Aorta (tissue), 5 donors: ENCODE results near the gene RSBN1. TPM values are rescaled to one million over a fixed set of nuclear protein-coding genes. Genes with fewer than 3 reads are reported as not detected.
"Not testable (repeated sequence)": the region's sequence is repeated elsewhere in the genome, so short reads cannot be mapped to it uniquely, and the experiment has no call there.

ENCODE experiments used
- ATAC-seq: fragments of 200-7000 bp; cut with Tn5 transposase; one replicate; pipeline ENCODE4 v1.9.1; 2022; ENCODE audit warnings: moderate library complexity; ENCODE audit not compliant: low FRiP score
- DNase-seq, 2 donors: peaks; one replicate each; pipeline ENCODE4 v3.0.0-alpha.2; 2020
- H3K27ac ChIP-seq, 2 donors: one replicate each; pipeline ENCODE4 v1.5.1; 2013; ENCODE audit warnings: low read length in 2 of 2, mild to moderate bottlenecking in 2 of 2, moderate library complexity in 2 of 2, control low read depth in 1 of 2, inconsistent platforms in 1 of 2, low read depth in 1 of 2
- H3K27me3 ChIP-seq, 2 donors: one replicate each; pipeline ENCODE4 v1.6.1; 2013; ENCODE audit warnings: control low read depth in 1 of 2, low read length in 1 of 2, mild to moderate bottlenecking in 1 of 2, moderate library complexity in 1 of 2; ENCODE audit not compliant: insufficient read depth in 2 of 2, control insufficient read depth in 1 of 2
- H3K36me3 ChIP-seq, 2 donors: one replicate each; pipeline ENCODE4 v1.6.1; 2013; ENCODE audit warnings: control low read depth in 1 of 2, low read length in 1 of 2, mild to moderate bottlenecking in 1 of 2; ENCODE audit not compliant: insufficient read depth in 2 of 2, control insufficient read depth in 1 of 2
- H3K4me1 ChIP-seq, 2 donors: one replicate each; pipeline ENCODE4 v1.6.1; 2013; ENCODE audit warnings: low read length in 2 of 2, control low read depth in 1 of 2, mild to moderate bottlenecking in 1 of 2, moderate library complexity in 1 of 2; ENCODE audit not compliant: insufficient read depth in 2 of 2, control insufficient read depth in 1 of 2
- H3K4me3 ChIP-seq, 2 donors: one replicate each; pipeline ENCODE4 v1.5.1; 2013; ENCODE audit warnings: low read length in 2 of 2, control low read depth in 1 of 2, mild to moderate bottlenecking in 1 of 2
- H3K9me3 ChIP-seq: one replicate; pipeline ENCODE4 v1.6.1; 2013; ENCODE audit warnings: mild to moderate bottlenecking, low read length; ENCODE audit not compliant: control insufficient read depth
- WGBS, 2 donors: extraction: QIAGEN DNeasy Blood & Tissue Kit; methylation state at CpG; one replicate each; pipeline ENCODE4 v1.1.7; 2013; 5-methylcytosine and 5-hydroxymethylcytosine counted together
- intact Hi-C, 2 donors: fragments of 100-400 bp; cut with DNase I; formaldehyde crosslinking; loops; one replicate each; pipeline versions ENCODE4 v1.14.2 to v1.15.0; 2022
- polyA plus RNA-seq, 2 donors: library from polyadenylated mRNA; stranded (reverse); fragments of 200-250 nt; gene quantifications; one replicate each; pipeline ENCODE4 v1.2.3, GENCODE V29; 2013
- total RNA-seq, 2 donors: library from RNA; stranded (reverse); fragmentation: NEBNext Ultra II Directional; extraction: Animal tissue kit (Norgen Biotek cat#: 25700); gene quantifications; one replicate each; pipeline ENCODE4 v1.2.1, GENCODE V29; 2021
- donor health status: healthy with polysubstance abuse.
- donor health status: Bipolar disorder and iron deficiency.
- donor health status: DM: no; HTN: no; CAD: no.
- donor health status: DM: no; HTN: no; CAD: no.
- donor health status: DM: yes; HTN: yes; CAD: no.

Gene RSBN1
- total and polyA plus RNA-seq, 4 donors, result 3.6 to 22.5 (median 11.1) TPM

DNA sequence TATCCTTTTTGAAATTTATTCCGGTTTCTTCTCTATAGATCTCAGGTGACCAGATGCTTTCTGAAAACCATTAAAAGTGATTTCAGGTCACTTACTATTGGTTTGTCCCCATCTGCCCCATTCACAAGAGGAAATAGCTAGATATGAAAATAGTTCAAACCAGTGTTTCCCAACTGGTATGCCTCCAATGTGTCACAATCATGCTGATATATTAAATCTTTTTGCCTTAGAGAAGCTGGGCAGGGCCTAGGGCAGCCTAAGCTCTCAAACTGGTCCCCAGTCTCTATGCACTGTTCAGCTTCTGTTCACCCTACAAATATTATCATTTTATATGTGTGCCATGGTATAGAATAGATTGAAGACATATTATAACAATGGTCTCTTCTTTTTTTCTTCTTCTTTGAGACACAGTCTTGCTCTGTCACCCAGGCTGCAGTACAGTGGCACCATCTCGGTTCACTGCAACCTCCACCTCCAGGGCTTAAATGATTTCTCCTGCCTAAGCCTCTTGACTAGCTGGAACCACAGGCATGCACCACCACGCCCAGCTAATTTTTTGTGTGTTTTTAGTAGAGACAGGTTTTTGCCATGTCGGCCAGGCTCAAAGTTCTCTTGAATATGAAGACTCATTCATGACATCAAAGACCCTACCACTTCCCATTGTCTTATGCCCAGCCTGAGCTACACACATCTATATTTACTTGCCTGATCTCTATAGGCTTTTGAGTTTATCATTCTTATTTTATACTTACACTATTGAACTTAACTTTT, 43.5 kb upstream of the RSBN1 start:
- no peaks in the 10 kb centered on the region for H3K4me1 ChIP-seq
- H3K9me3 ChIP-seq, result no peaks in the 10 kb centered on the region
- H3K27ac ChIP-seq, result no peak overlapping the region
- no peaks in the 10 kb centered on the region for H3K36me3 ChIP-seq
- WGBS, 2 donors, result 91 to 93% methylated on average over 4 of the region's 4 CpGs
- H3K4me3 ChIP-seq, result no peak overlapping the region
- H3K27me3 ChIP-seq, result no peaks in the 10 kb centered on the region
- DNase-seq (no peak), ATAC-seq (no peak)
- intact Hi-C loops, result no loop called here

DNA sequence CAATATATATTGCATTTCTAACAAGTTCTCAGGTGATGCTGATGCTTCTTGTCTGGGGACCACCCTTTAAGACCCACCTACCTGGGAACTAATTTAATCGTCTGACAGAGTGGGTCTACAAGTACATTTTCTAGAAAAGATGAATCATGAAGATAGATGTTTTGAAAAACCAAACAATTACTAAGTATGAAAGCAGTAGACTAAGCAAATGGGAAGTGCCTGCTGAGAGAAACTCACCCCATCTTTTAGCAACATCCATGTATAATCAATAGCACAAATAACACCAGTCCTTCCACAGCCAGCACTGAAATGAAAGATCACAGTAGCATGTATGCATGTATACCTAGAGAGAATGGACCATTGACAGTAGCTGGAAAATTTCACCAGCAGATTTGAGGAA, 42.0 kb upstream of the RSBN1 start:
- intact Hi-C loops, result no loop called here
- 40 to 78% methylated on average over 1 of the region's 1 CpG for WGBS, 2 donors
- H3K4me3 ChIP-seq, result no peak overlapping the region
- DNase-seq (no peak), ATAC-seq (no peak)
- no peaks in the 10 kb centered on the region for H3K36me3 ChIP-seq
- no peak overlapping the region for H3K27ac ChIP-seq
- H3K4me1 ChIP-seq, result no peaks in the 10 kb centered on the region
- H3K27me3 ChIP-seq, result no peaks in the 10 kb centered on the region
- no peaks in the 10 kb centered on the region for H3K9me3 ChIP-seq

DNA sequence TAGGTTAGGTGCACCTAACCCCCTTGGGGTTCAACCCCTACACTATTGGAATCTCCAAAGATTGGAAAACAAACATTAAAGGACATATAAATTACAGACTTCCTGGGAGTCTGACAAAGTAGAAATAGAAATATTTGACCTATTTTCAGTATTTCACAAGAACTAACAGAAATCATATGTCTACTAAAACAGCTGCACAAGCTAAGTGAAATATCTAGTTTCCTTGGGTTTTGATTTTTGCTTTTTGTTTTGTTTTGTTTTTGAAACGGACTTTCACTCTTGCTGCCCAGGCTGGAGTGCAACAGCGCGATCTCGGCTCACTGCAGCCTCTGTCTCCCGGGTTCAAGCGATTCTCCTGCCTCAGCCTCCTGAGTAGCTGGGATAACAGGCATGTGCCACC, 40.4 kb upstream of the RSBN1 start:
- H3K36me3 ChIP-seq, H3K4me3 ChIP-seq, DNase-seq, H3K9me3 ChIP-seq, H3K27me3 ChIP-seq, H3K27ac ChIP-seq, intact Hi-C loops, ATAC-seq, H3K4me1 ChIP-seq: not testable (repeated sequence)
- 79 to 91% methylated on average over 6 of the region's 6 CpGs for WGBS, 2 donors

DNA sequence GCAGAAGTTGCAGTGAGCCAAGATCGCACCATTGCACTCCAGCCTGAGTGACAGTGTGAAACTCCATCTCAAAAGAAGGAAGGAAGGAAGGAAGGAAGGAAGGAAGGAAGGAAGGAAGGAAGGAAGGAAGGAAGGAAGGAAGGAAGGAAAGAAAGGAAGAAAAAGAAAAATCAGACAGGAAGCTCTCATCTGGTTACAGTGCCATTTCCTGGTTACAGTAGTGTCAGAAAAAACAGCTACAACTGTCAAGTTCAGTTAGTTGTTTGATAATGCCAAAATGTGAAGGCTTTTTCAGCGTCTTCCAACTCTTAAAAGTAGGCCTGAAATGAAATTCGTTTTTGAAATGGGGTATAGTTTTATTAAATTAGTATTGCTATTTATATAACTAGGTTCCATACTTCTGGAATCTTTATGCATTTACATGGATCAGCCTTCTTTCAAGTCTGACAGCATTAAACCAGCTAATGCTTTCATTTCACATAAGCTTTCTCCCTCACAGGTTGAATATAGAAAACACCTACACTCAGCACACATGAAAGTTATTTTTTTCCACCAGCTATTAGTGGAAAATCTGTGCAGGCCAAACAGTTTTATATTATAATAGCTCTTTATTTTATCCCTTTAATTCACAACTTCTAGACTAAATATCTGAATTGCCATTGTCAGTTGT, 38.0 kb upstream of the RSBN1 start:
- intact Hi-C loops, result no loop called here
- WGBS, 2 donors, result 68 to 76% methylated on average over 3 of the region's 3 CpGs
- Histone ChIP-seq H3K27ac (no peak overlapping the region), H3K27me3 (no peaks in the 10 kb centered on the region), H3K9me3 (no peaks in the 10 kb centered on the region), H3K36me3 (no peaks in the 10 kb centered on the region), H3K4me1 (no peaks in the 10 kb centered on the region), H3K4me3 (no peak overlapping the region)
- DNase-seq, result no peak
- no peak for ATAC-seq

DNA sequence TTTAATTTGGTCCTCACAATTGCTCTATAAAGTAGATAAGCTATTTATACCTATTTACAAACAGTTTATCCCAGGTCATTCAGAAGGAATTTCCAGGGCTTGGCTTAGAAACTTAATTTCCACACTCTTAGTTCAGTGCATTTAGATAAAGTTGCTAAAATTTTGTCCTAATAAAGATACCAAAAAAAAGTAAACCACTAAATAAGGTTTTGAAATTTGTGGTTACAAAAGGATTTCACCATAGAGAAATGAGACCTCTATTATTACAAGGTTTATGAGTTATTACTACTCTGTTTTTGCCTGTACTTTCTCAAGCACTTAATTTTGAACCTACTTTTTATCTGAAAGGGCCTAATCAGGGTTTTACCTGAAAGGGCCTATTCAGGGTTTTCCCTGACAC, 36.8 kb upstream of the RSBN1 start:
- H3K27me3 ChIP-seq, result no peaks in the 10 kb centered on the region
- intact Hi-C loops, result no loop called here
- no peaks in the 10 kb centered on the region for H3K36me3 ChIP-seq
- ATAC-seq (no peak), DNase-seq (no peak)
- H3K4me3 ChIP-seq, result no peak overlapping the region
- no peaks in the 10 kb centered on the region for H3K4me1 ChIP-seq
- H3K9me3 ChIP-seq, result no peaks in the 10 kb centered on the region
- H3K27ac ChIP-seq, result no peak overlapping the region

DNA sequence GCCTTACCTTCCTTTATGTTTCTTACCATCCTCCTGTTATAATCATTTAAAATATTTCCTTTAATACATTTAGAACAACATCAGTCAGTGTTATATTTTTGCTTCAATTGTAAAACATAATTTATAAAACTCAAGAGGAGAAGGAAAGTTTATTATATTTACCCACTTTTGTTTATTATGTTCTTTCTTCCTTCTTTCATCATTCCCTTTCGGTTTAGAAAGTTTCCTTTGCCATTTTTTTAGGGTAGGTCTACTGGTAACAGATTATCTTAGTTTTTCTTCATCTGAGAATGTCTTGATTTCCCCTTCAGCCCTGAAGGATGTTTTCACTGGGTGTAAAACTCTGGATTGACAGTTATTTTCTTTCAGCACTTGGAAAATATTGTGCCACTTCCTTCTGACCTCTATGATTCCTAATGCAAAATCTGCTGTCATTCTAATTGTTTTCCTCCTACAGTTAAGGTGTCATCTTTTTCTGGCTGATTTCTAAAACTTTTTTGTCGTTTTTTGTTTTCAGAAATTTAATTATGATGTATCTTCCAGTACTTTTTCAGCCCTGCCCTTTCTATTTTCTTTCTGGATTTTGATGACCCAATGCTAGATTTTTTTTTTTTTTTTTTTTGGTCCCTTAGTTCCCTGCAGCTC, 34.2 kb upstream of the RSBN1 start:
- Histone ChIP-seq H3K4me3 (no peak overlapping the region), H3K36me3 (no peaks in the 10 kb centered on the region), H3K9me3 (no peaks in the 10 kb centered on the region), H3K27me3 (no peaks in the 10 kb centered on the region), H3K4me1 (no peaks in the 10 kb centered on the region), H3K27ac (no peak overlapping the region)
- DNase-seq (no peak), ATAC-seq (no peak)
- 72 to 76% methylated on average over 2 of the region's 2 CpGs for WGBS, 2 donors
- intact Hi-C loops, result no loop called here

DNA sequence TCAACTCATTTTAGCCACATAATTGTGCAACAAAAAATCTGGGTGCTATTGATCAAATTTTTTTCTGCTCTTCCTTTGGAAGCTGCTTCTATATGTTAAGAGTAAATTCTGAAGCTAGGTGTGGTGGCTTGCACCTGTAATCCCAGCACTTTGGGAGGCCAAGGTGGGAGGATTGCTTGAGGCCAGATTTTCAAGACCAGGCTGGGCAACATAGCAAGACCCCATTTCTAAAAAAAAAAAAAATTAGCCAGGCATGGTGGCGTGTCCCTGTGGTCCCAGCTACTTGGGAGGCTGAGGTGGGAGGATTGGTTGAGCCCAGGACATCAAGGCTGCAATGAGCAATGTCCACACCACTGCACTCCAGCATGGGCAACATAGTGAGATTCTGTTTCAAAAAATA, 24.3 kb upstream of the RSBN1 start:
- ATAC-seq (no peak), DNase-seq (no peak)
- Histone ChIP-seq H3K27me3 (no peaks in the 10 kb centered on the region), H3K4me3 (no peak overlapping the region), H3K27ac (no peak overlapping the region), H3K4me1 (no peaks in the 10 kb centered on the region), H3K36me3 (no peaks in the 10 kb centered on the region), H3K9me3 (no peaks in the 10 kb centered on the region)
- intact Hi-C loops, result loop anchor here (5.0 to 10.0 kb wide), 4 partner anchors 61 to 448 kb away; partner anchors contain the start of gene HIPK1 (in 1 of the 2)
- 98 to 100% methylated on average over 1 of the region's 1 CpG for WGBS, 2 donors

DNA sequence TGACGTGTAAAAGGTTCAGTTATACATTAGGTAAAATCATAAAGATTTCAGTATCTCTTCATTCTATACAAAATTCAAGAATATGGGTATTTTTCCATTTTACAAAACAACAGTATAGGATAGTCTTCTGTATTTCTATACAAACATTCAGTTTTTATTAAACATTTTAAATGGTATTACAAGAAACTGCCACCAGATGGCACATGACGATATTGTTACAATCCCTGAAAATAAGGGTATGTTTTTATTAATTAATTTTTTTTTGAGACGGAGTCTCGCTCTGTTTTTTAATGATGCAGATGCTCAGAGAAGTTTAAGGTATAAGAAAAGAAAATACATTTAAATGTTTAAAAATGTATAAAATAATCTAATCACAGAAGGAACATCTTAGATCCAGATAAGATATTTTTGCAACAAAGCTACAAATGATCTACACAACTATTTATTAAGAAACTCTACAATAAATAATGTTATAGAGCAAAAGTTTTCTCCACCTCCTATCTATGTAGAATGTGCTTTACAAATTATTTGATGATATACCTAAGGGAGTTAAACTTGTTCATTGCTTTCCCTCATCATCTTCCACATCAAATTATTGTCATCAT, 23.5 kb upstream of the RSBN1 start:
- peak; percentile 44 for ATAC-seq
- H3K27ac ChIP-seq, result no peak overlapping the region
- intact Hi-C loops, result loop anchor here (5.0 to 10.0 kb wide), 4 partner anchors 62 to 449 kb away; partner anchors contain the start of gene HIPK1 (in 1 of the 2)
- no peaks in the 10 kb centered on the region for H3K36me3 ChIP-seq
- H3K4me1 ChIP-seq, result no peaks in the 10 kb centered on the region
- DNase-seq, result no peak
- H3K27me3 ChIP-seq, result no peaks in the 10 kb centered on the region
- no peak overlapping the region for H3K4me3 ChIP-seq
- 12% methylated on average over 4 of the region's 4 CpGs for WGBS, 2 donors
- H3K9me3 ChIP-seq, result no peaks in the 10 kb centered on the region
